ENCODE measurements around the gene PHC2. TPM values are rescaled to one million over a fixed set of nuclear protein-coding genes. Genes with fewer than 3 reads are reported as not detected.

Gene PHC2
- total RNA-seq, 2 experiments from 2014 or later, result 37.7 to 39.5 TPM

GRCh38 chr1:33289858-33290154, 141.1 kb downstream of the PHC2 start:
- no peaks in the 10 kb centered on the region for H3K4me1 ChIP-seq (ENCODE audit: insufficient read depth, low read length)
- Mint-ChIP-seq H3K36me3 (ENCODE audit: low read depth) (peaks cover 80% of the 10 kb centered on the region), H3K9me3 (no peaks in the 10 kb centered on the region), H3K4me3 (no peak overlapping the region), H3K4me1 (ENCODE audit: low read depth) (peaks cover 9% of the 10 kb centered on the region), H3K27me3 (no peaks in the 10 kb centered on the region), H3K27ac (no peak overlapping the region)
- no peak overlapping the region for H3K4me3 ChIP-seq (ENCODE audit: low read length)
- intact Hi-C loops (cut with DNase I, micrococcal nuclease), result no loop called here
- H3K9me3 ChIP-seq (ENCODE audit: control insufficient read depth in 1 of 2, insufficient read depth in 1 of 2, low read length in 2 of 2), result peaks cover 0 to 14% of the 10 kb centered on the region in 2 experiments
- TF ChIP-seq CTCF (IDR thresholded peaks at IDR 0.05), result no peak
- H3K36me3 ChIP-seq (ENCODE audit: insufficient read depth, low read length), result peaks cover 38% of the 10 kb centered on the region
- H3K27ac ChIP-seq (ENCODE audit: low read depth in 1 of 2, low read length in 2 of 2), result no peak overlapping the region
- no peak for ATAC-seq (ENCODE audit: poor library complexity)
- H3K27me3 ChIP-seq (ENCODE audit: control insufficient read depth in 1 of 2, insufficient read depth in 2 of 2, low read length in 2 of 2), result no peaks in the 10 kb centered on the region
- no peak for DNase-seq
- CTCF ChIA-PET, result no interaction called here
- POLR2A ChIA-PET, result no interaction called here

DNA sequence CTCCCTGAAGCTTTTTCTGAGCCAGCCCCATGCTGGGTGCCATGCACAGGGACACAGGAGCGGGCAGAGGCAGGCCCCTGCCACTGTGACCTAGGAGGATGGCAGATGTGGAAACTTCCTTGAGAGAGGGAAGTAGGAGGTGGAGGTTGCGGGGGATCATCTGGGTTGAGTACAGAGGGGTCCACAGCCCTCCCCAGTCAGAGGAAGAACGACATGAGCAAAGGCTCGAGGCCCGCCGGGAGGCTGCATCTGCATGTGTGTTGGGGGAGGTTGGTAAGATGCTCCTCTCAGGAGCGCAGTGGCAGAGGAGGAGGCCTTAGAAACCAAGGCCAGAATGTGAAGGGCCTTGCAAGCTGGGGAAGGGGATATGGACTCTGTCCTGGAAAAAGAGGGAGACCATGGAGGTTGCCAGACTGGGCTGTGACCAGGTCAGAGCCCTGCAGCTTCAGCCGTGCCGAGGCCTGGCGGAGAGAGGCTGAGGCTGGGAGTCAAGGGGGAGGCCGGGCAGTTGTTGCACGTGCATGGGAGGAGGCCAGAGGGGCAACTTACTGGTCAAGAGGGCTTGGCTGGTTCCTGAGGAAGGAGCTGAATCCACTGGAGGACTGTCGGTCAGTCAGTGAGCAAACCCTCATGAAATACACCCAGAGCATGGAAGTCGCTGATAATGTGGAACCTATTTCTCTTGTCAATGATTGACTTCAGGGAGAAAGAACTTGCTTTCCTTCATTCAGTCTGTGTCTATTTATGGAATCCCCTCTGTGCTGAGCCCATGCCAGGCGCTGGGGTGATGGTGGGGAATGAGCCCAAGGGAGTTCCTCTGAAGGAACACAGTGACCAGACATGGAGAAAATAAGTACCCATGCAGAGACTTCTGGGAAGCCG, 141.7 kb downstream of the PHC2 start:
- DNase-seq (peak in 1 of 14 experiments; percentile 6), ATAC-seq (ENCODE audit: poor library complexity) (no peak)
- no peak overlapping the region for H3K27ac ChIP-seq (ENCODE audit: low read depth in 1 of 2, low read length in 2 of 2)
- H3K9me3 ChIP-seq (ENCODE audit: control insufficient read depth in 1 of 2, insufficient read depth in 1 of 2, low read length in 2 of 2), result peaks cover 0 to 14% of the 10 kb centered on the region in 2 experiments
- H3K27me3 ChIP-seq (ENCODE audit: control insufficient read depth in 1 of 2, insufficient read depth in 2 of 2, low read length in 2 of 2), result no peaks in the 10 kb centered on the region
- Mint-ChIP-seq H3K27ac (no peak overlapping the region), H3K36me3 (ENCODE audit: low read depth) (peaks cover 82% of the 10 kb centered on the region), H3K4me3 (no peak overlapping the region), H3K9me3 (no peaks in the 10 kb centered on the region), H3K27me3 (no peaks in the 10 kb centered on the region), H3K4me1 (ENCODE audit: low read depth) (peaks cover 5% of the 10 kb centered on the region)
- TF ChIP-seq CTCF (IDR thresholded peaks at IDR 0.05), result no peak
- no peak overlapping the region for H3K4me3 ChIP-seq (ENCODE audit: low read length)
- no peaks in the 10 kb centered on the region for H3K4me1 ChIP-seq (ENCODE audit: insufficient read depth, low read length)
- peaks cover 37% of the 10 kb centered on the region for H3K36me3 ChIP-seq (ENCODE audit: insufficient read depth, low read length)
- POLR2A ChIA-PET, result no interaction called here
- intact Hi-C loops (cut with DNase I, micrococcal nuclease), result no loop called here
- CTCF ChIA-PET, result no interaction called here

- peaks cover 79% of the 10 kb centered on the region for H3K36me3 Mint-ChIP-seq (ENCODE audit: low read depth)
- H3K4me1 ChIP-seq (ENCODE audit: insufficient read depth, low read length), result no peaks in the 10 kb centered on the region
These were observed 143.6 kb downstream of the PHC2 start for GRCh38 chr1:33287317-33287716.

More at GRCh38 chr1:33287317-33287716, 143.6 kb downstream of the PHC2 start:
- DNase-seq (no peak), ATAC-seq (ENCODE audit: poor library complexity) (no peak)
- Mint-ChIP-seq H3K4me3 (no peak overlapping the region), H3K9me3 (no peaks in the 10 kb centered on the region), H3K27me3 (no peaks in the 10 kb centered on the region), H3K27ac (peak overlapping the region; percentile 15), H3K4me1 (ENCODE audit: low read depth) (no peaks in the 10 kb centered on the region)
- Histone ChIP-seq H3K36me3 (ENCODE audit: insufficient read depth, low read length) (peaks cover 35% of the 10 kb centered on the region), H3K27ac (ENCODE audit: low read depth in 1 of 2, low read length in 2 of 2) (no peak overlapping the region), H3K4me3 (ENCODE audit: low read length) (no peak overlapping the region), H3K9me3 (ENCODE audit: control insufficient read depth in 1 of 2, insufficient read depth in 1 of 2, low read length in 2 of 2) (peaks cover 0 to 14% of the 10 kb centered on the region in 2 experiments), H3K27me3 (ENCODE audit: control insufficient read depth in 1 of 2, insufficient read depth in 2 of 2, low read length in 2 of 2) (no peaks in the 10 kb centered on the region)
- POLR2A ChIA-PET, result no interaction called here
- TF ChIP-seq CTCF (IDR thresholded peaks at IDR 0.05), result no peak
- CTCF ChIA-PET, result no interaction called here
- intact Hi-C loops (cut with DNase I, micrococcal nuclease), result no loop called here

Measured in CD4-positive, alpha-beta T cell (primary cell).